ENCODE measurements around the gene NDRG4.
"Not testable (repeated sequence)": the region's sequence is repeated elsewhere in the genome, so short reads cannot be mapped to it uniquely, and the experiment has no call there.

Gene NDRG4

DNA sequence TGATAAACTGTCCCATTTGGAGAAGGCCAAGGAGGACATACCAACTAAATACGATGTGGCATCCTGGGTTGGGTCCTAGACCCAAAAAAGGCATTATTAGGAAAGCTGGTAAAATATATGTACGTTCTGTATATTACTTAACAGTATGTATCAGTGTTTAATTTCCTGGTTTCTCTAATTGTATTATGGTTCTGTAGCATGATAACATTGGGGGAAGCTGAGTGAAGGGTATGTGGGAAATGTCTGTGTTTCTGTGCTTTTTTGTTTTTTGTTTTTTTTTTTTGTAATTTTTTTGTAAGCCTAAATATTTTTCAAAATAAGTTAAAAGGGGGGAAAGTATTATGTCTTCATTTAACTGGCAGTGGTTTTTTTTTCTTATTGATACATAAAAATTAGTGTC is 21.5 kb upstream of the NDRG4 start:
- Mint-ChIP-seq H3K36me3 (no peaks in the 10 kb centered on the region), H3K4me3 (no peak overlapping the region), H3K27me3 (peaks cover 6% of the 10 kb centered on the region)

DNA sequence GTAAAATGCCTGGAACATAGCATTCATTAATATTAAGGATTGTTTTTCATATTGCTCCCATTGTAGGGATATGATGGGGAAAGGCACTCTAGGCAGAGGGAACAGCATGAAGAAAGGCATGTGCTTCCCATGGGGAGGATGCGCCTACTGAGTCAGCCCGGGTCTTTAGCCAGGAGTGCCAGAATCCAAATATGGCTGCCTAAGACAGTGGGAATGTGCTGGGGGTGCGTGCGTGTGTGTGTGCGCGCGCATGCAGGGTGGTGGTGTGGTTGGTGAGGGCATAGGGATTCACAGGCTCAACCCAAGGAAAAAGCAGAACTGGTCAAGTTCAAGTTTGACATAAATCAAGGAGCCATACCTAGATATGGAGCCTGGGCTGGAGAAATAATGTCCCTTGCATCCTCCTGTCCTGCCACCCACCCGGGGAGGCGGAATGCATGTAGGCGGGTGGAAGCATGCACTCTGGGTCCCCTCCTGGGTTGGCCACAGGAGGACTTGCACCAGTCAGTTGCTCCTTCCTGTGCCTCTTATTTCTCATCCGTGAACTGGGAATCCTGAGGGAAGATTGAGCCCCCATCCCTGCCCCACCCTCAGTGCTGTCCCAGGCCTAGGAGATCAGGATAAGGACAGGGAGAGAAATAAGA is 18.6 kb upstream of the NDRG4 start:
- H3K27ac Mint-ChIP-seq = no peak overlapping the region
- H3K4me3 Mint-ChIP-seq = no peak overlapping the region
- no peaks in the 10 kb centered on the region for H3K4me1 Mint-ChIP-seq (ENCODE audit: low read depth)
- no peaks in the 10 kb centered on the region for H3K36me3 Mint-ChIP-seq
- H3K27me3 Mint-ChIP-seq = peaks cover 1% of the 10 kb centered on the region
- no peaks in the 10 kb centered on the region for H3K9me3 Mint-ChIP-seq (ENCODE audit: low read depth)

More for the DNA sequence above, 21.5 kb upstream of the NDRG4 start:
- H3K9me3 Mint-ChIP-seq (ENCODE audit: low read depth) = no peaks in the 10 kb centered on the region
- H3K4me1 Mint-ChIP-seq (ENCODE audit: low read depth) = no peaks in the 10 kb centered on the region
- H3K27ac Mint-ChIP-seq = no peak overlapping the region

DNA sequence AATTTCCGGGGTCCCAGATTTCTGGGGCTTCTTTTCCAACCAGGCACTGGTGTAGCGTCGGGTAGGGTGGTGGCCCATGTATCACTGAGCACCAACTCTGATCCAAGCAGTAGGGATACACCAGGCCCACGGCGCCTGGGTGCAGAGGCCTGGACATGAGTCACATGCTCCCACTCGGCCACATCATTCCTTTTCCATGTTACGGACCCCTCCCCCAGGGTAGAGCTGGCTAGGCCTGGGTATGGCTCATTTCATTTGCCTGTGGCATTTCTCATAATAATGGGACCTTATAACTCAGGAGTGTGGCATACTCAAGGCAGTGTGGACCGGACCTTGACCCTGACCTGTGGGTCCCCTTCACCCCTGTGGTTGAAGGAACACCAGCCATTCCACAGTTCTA is 18.0 kb upstream of the NDRG4 start:
- H3K36me3 Mint-ChIP-seq = no peaks in the 10 kb centered on the region
- H3K4me1 Mint-ChIP-seq (ENCODE audit: low read depth) = no peaks in the 10 kb centered on the region
- H3K27ac Mint-ChIP-seq = no peak overlapping the region
- H3K4me3 Mint-ChIP-seq = no peak overlapping the region
- H3K9me3 Mint-ChIP-seq (ENCODE audit: low read depth) = no peaks in the 10 kb centered on the region
- peaks cover 1% of the 10 kb centered on the region for H3K27me3 Mint-ChIP-seq

- Mint-ChIP-seq H3K27me3 (peaks cover 1% of the 10 kb centered on the region), H3K9me3 (ENCODE audit: low read depth) (no peaks in the 10 kb centered on the region), H3K36me3 (no peaks in the 10 kb centered on the region), H3K4me1 (ENCODE audit: low read depth) (no peaks in the 10 kb centered on the region), H3K27ac (no peak overlapping the region), H3K4me3 (no peak overlapping the region)
Observed at GRCh38 chr16:58485184-58485887, 14.6 kb upstream of the NDRG4 start.

GRCh38 chr16:58487566-58488351 is 12.2 kb upstream of the NDRG4 start:
- Mint-ChIP-seq H3K27me3 (peaks cover 1% of the 10 kb centered on the region), H3K27ac (no peak overlapping the region), H3K9me3 (ENCODE audit: low read depth) (no peaks in the 10 kb centered on the region), H3K36me3 (no peaks in the 10 kb centered on the region), H3K4me3 (no peak overlapping the region), H3K4me1 (ENCODE audit: low read depth) (no peaks in the 10 kb centered on the region)

DNA sequence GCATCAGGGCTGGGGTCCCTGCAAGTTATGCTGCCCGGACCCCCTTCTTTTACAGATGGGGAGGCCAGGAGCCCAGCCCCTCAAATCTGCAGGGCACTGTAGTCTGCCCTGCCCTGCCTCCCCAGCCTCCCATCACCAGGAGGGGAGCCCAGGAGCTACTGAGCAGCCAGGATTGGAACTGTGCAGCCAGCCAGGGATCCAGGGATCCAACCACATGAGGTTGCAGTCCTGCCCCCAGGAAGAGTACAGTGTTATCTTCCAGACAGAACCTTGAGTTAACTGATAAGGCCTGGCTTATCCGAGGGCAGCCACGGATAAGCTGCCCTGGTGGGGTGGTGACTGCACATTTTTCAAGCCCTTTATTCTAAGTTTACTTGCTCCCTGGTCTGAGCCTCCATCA is 11.4 kb upstream of the NDRG4 start:
- Mint-ChIP-seq H3K4me1 (ENCODE audit: low read depth) (no peaks in the 10 kb centered on the region), H3K9me3 (ENCODE audit: low read depth) (no peaks in the 10 kb centered on the region), H3K27ac (no peak overlapping the region), H3K4me3 (no peak overlapping the region), H3K27me3 (no peaks in the 10 kb centered on the region), H3K36me3 (no peaks in the 10 kb centered on the region)

DNA sequence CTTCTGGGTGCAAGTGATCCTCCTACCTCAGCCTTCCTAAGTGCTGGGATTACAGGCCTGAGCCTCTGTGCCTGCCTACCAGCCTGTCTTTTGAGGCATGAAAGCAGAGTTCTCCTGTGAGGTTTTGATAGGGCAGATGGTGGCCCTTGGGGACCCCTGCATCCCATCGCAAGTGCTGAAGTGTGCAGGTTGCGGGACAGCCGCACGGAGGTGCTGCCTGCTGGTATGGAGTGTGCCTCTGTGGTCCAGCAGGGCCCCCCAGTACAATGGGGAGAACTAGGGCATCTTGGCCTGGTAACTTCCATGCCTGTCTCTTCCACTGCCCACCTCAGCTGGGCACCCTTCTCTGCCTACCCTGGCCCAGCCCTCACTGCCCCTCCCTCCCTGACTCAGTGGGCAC is 9.9 kb upstream of the NDRG4 start:
- Mint-ChIP-seq H3K9me3 (ENCODE audit: low read depth) (no peaks in the 10 kb centered on the region), H3K4me1 (ENCODE audit: low read depth) (peaks cover 2% of the 10 kb centered on the region), H3K4me3 (no peak overlapping the region), H3K27ac (no peak overlapping the region), H3K27me3 (no peaks in the 10 kb centered on the region), H3K36me3 (no peaks in the 10 kb centered on the region)

DNA sequence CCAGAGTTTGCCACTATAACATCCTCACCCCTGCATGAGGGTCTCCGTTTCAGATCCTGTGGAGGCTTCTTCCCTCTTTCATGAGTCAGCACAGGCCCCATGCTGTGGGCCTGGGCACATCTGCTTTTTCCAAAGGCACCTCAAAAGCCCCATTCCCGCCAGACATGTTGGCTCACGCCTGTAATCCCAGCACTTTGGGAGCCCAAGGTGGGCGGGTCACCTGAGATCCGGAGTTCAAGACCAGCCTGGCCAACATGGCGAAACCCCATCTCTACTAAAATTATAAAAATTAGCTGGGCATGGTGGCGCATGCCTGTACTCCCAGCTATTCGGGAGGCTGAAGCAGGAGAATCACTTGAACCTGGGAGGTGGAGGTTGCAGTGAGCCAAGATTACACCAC is 9.4 kb upstream of the NDRG4 start:
- not testable (repeated sequence) for H3K4me3 Mint-ChIP-seq; H3K27me3 Mint-ChIP-seq; H3K36me3 Mint-ChIP-seq; H3K4me1 Mint-ChIP-seq (ENCODE audit: low read depth); H3K27ac Mint-ChIP-seq; H3K9me3 Mint-ChIP-seq (ENCODE audit: low read depth)

DNA sequence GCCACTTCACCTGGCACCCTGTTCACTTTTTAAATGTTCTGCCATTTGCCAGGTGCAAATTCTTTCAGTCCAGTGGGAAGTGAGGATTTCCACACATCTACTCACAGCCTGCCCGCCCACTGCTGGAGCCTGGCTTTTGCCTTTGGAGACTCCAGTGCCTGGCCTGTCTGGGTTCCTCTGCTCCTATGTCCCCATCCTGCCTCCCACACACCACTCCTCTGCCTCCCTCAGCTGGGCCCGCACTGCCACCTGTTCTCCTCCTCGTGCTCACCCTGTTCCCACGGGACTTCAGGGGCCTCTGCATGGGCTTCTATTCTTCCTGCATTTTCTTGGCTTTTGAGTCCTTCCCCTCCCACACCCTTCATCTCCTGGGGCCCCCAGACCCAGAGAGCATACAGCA is 7.9 kb upstream of the NDRG4 start:
- H3K27ac Mint-ChIP-seq = no peak overlapping the region
- no peaks in the 10 kb centered on the region for H3K27me3 Mint-ChIP-seq
- no peaks in the 10 kb centered on the region for H3K36me3 Mint-ChIP-seq
- H3K4me1 Mint-ChIP-seq (ENCODE audit: low read depth) = peaks cover 4% of the 10 kb centered on the region
- H3K9me3 Mint-ChIP-seq (ENCODE audit: low read depth) = no peaks in the 10 kb centered on the region
- no peak overlapping the region for H3K4me3 Mint-ChIP-seq

DNA sequence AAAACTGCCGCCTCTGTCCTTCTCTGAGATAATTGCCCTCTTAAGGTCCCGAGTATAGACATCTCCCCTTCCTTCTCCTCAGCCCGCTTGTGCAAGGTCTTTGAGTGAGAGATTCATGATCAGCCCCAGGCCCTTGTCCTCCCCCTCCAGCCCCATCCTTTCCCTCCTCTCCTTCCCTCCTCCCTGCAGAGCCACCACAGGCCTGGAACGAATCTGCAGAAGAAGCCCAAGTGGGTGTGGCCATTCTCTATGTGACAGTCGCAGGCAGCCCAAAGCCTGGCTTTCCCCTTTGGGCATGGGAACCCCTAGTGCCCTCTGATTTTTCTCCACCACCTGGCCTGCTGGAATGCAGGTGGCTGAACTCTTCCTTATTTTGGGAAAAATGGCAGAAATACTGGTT is 7.2 kb upstream of the NDRG4 start:
- H3K4me1 Mint-ChIP-seq (ENCODE audit: low read depth) = peaks cover 4% of the 10 kb centered on the region
- no peak overlapping the region for H3K4me3 Mint-ChIP-seq
- no peaks in the 10 kb centered on the region for H3K36me3 Mint-ChIP-seq
- H3K27me3 Mint-ChIP-seq = no peaks in the 10 kb centered on the region
- H3K9me3 Mint-ChIP-seq (ENCODE audit: low read depth) = no peaks in the 10 kb centered on the region
- H3K27ac Mint-ChIP-seq = no peak overlapping the region

- H3K27ac Mint-ChIP-seq = no peak overlapping the region
- no peaks in the 10 kb centered on the region for H3K9me3 Mint-ChIP-seq (ENCODE audit: low read depth)
- H3K27me3 Mint-ChIP-seq = no peaks in the 10 kb centered on the region
- peaks cover 4% of the 10 kb centered on the region for H3K4me1 Mint-ChIP-seq (ENCODE audit: low read depth)
- no peak overlapping the region for H3K4me3 Mint-ChIP-seq
- H3K36me3 Mint-ChIP-seq = no peaks in the 10 kb centered on the region
Observed at GRCh38 chr16:58493756-58494431, 6.0 kb upstream of the NDRG4 start.

- Mint-ChIP-seq H3K27me3 (no peaks in the 10 kb centered on the region), H3K27ac (no peak overlapping the region), H3K4me3 (no peak overlapping the region), H3K36me3 (no peaks in the 10 kb centered on the region), H3K9me3 (ENCODE audit: low read depth) (no peaks in the 10 kb centered on the region), H3K4me1 (ENCODE audit: low read depth) (peaks cover 4% of the 10 kb centered on the region)
Observed at GRCh38 chr16:58494981-58495520, 4.9 kb upstream of the NDRG4 start.

GRCh38 chr16:58495521-58496331 is 4.2 kb upstream of the NDRG4 start:
- Mint-ChIP-seq H3K4me3 (no peak overlapping the region), H3K36me3 (no peaks in the 10 kb centered on the region), H3K9me3 (ENCODE audit: low read depth) (no peaks in the 10 kb centered on the region), H3K4me1 (ENCODE audit: low read depth) (peaks cover 7% of the 10 kb centered on the region), H3K27me3 (no peaks in the 10 kb centered on the region), H3K27ac (no peak overlapping the region)

DNA sequence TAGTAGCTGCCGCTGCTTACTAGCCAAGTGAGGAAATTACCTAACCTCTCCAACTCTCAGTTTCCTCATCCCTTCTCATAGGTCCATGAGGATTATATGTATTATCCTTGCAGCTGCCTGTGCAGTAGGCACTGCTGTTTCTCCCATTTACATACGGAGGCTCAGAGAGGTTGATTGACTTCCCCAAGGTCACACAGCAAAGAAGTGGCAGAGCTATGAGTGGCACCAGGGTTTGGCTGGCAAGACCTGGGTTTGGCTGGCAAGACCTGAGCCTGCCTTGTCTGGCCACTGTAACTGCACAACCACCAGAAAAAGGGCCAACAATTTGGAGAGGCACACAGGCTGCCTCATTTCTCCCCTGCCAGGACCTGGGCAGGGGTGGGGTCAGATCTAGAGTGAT is 2.5 kb upstream of the NDRG4 start:
- no peak overlapping the region for H3K27ac Mint-ChIP-seq
- peaks cover 11% of the 10 kb centered on the region for H3K4me1 Mint-ChIP-seq (ENCODE audit: low read depth)
- no peaks in the 10 kb centered on the region for H3K9me3 Mint-ChIP-seq (ENCODE audit: low read depth)
- H3K36me3 Mint-ChIP-seq = no peaks in the 10 kb centered on the region
- no peaks in the 10 kb centered on the region for H3K27me3 Mint-ChIP-seq
- no peak overlapping the region for H3K4me3 Mint-ChIP-seq
